HG03378 (cell line): ENCODE data around the gene ITGB7.

Experiments used
- ATAC-seq: cut with Tn5 transposase; IDR thresholded peaks from one replicate; pipeline ENCODE4 v1.9.1; 2021; ENCODE audit warnings: mild to moderate bottlenecking, moderate library complexity; ENCODE audit not compliant: unreplicated experiment

Gene ITGB7

GRCh38 chr12:53207042-53207441 is at the start of gene ITGB7:
ITGB7 (minus strand) TSS chr12:53207251; CDS start chr12:53200443, 6,808 bp downstream.
- peak; percentile 38 for ATAC-seq

DNA sequence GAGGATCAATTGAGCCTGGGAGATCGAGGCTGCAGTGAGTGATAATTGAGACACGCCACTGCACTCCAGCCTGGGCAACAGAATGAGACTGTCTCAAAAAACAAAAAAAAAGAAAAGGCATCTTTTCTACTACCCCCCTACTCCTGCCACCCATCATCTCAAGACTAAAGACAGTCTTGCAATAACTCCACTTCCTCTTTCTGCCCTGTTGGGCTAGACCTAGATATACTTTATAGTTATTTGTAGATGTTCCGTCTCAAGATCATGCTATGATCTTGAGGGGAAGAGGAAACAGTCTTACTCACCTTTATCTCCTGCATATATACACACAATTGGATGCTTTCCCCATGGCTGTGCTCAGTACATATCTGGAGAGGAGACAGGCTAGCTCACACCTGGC is 48.9 kb upstream of the ITGB7 start:
- peak; percentile 37 for ATAC-seq

GRCh38 chr12:53254816-53255545 is 47.9 kb upstream of the ITGB7 start:
- no peak for ATAC-seq

DNA sequence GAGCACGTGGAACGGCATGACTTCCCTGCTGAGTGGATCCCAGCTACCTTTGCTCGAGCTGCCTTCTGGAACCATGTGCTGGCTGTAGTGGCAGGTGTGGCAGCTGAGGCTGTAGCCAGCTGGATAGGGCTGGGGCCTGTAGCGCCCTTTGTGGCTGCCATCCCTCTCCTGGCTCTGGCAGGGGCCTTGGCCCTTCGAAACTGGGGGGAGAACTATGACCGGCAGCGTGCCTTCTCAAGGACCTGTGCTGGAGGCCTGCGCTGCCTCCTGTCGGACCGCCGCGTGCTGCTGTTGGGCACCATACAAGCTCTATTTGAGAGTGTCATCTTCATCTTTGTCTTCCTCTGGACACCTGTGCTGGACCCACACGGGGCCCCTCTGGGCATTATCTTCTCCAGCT is 46.2 kb upstream of the ITGB7 start:
- no peak for ATAC-seq

- no peak for ATAC-seq
These were observed 45.4 kb upstream of the ITGB7 start for GRCh38 chr12:53252349-53252916.

DNA sequence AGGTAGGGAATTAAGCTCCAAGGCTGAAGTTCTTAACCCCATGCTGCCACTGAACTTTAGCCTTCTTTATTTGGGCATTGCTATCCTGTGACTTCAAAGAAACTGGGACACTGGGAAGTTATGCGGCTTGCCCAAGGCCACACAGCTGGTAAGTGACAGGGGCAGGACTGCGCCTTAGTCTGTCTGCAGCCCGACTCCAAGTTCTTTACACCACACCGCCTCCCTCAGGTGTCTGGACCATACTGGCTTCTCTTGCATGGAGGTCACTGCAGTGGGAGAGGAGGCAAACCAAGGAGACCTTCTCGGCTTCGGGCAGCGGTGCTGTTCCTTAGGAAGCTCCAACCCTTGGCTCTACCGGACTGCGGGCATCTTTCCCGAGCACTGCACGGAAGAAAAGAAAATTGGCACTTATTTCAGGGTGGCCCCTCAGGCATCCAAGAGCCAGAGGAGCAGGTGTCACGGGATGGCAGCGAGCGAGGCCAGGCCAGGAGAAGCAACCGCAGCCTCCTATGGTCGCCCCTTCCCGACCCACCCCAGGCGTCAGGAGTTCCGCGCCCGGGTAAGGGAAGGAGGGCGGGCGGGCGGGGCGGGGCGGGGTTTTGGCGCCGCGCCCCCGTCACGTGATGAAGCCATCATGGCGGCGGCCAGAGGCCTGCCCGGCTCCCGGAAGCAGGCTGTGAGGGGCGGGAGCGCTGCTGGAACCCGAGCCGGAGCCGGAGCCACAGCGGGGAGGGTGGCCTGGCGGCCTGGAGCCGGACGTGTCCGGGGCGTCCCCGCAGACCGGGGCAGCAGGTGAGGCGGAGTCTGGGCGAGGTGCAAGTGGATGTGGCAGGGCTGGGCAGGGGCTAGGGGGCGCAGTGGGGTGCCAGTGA is 44.7 kb upstream of the ITGB7 start:
- ATAC-seq: no peak

DNA sequence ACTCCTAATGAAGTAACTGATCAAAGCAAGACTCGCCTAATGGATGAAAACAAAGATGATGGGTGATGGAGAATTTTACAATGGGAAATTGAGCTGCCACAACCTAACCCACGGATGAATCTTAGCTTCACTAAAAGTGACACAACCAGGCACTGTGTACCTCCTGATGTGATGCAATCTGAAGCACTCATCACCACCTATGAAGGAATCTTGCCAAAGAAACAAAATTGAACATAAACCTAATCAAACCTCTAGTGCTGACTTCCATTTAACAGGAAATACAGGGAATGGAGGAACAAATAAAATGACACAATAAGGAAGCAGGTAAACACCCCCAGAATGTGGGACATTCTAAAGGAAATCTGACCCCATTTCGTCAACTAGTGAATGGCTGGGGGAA is 38.2 kb upstream of the ITGB7 start:
- no peak for ATAC-seq

DNA sequence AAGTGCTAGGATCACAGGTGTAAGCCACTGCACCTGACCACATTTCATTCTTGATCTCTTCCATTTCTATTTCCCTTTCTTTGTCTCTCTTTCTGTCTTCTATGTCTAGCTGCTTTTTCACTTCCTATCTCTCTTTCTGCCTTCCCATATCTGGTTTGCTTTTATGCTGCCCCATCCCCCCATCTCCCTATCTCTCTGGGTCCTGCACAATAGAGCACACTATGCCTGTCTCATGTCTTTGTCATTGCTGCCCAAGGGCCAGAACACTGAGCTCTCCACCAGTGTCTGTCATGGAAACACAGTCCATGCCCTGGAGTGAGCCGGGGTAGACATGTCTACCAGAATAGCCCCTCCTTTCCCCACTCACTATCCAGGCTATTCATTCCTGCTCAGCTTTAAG is 37.3 kb upstream of the ITGB7 start:
- no peak for ATAC-seq

- ATAC-seq: no peak
These were observed 34.8 kb upstream of the ITGB7 start for GRCh38 chr12:53241623-53242412.

DNA sequence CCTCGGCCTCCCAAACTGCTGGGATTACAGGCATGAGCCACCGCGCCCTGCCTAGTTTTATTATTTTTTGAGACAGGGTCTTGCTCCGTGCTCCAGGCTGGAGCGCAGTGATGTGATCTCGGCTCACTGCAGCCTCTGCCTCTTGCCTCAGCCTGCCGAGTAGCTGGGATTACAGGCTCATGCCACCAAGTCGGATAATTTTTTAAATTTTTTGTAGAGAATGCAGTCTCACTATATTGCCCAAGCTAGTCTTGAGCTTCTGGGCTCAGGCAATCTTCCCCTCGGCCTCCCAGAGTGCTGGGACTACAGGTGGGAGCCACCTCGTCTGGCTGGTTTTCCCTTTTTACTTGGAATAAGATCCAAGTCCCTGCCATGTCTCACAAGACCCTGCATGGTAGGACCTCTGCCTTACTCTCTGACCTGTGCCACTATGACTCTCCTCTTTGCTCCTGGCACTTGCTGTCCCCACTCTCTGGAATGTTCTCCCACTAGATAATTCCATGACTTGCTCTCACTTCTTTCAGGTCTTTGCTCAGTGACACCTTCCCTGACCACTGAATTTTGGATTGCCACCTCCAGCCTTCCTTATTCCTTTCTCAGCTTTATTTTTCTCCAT is 32.7 kb upstream of the ITGB7 start:
- ATAC-seq: no peak

- ATAC-seq: no peak
These were observed 29.5 kb upstream of the ITGB7 start for GRCh38 chr12:53236443-53237111.

DNA sequence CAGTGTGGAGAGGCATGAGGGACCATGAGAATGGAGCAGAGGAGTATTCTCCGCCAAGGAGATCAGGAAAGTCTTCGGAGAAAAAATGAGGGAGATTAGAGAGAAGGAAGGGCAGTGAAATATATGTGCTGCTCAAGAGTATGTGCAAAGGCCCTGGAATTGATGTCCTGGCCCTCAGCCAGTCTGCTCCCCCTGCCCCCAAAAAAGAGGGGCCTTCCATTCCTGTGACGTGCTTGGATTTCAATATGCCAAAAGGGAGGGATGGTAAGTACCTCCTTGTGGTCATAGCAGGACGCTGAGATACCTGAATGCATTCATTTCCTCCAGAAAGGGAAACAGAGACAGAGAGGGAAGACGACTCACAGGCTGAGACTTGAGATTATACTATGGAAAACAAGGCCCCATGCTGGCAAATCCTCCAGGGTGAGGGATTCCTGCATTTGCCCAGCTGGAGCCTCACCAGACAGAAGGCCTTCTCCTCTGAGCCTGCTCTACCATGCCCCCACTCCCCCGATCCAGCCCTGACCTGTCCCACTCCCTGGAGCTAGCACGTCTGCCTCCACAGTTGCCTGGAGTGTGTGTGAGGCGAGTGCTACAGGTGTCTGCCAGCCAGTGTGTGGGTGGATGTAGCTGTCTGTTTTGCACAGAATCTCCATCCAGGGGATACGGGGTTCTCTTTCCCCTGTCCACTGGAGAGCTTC is 28.8 kb upstream of the ITGB7 start:
- no peak for ATAC-seq

- ATAC-seq: no peak
These were observed 28.1 kb upstream of the ITGB7 start for GRCh38 chr12:53235164-53235563.

GRCh38 chr12:53234271-53234914 is 27.3 kb upstream of the ITGB7 start:
- ATAC-seq: no peak

DNA sequence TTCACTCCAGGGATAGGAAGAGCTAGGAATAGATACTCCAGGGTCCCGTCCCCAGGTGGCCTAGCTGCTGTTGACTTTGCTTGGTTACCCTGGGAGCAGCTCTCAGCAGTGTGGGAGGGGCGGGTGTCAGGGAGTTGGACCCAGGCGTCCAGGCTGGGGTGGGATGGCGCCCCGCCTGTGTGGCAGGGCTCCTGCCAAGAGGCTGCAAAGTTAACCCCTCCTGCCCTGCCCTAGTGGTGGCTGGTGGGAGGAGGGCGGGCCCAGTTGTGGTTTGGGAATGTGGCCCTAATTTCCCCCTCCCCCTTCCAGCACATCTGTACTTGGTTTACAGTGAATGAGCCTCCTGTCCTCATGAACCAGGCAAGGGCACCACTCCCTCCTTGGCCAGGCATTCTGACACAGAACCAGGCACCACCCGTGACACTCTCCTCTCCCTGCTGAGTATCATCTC is 26.6 kb upstream of the ITGB7 start:
- ATAC-seq: no peak

DNA sequence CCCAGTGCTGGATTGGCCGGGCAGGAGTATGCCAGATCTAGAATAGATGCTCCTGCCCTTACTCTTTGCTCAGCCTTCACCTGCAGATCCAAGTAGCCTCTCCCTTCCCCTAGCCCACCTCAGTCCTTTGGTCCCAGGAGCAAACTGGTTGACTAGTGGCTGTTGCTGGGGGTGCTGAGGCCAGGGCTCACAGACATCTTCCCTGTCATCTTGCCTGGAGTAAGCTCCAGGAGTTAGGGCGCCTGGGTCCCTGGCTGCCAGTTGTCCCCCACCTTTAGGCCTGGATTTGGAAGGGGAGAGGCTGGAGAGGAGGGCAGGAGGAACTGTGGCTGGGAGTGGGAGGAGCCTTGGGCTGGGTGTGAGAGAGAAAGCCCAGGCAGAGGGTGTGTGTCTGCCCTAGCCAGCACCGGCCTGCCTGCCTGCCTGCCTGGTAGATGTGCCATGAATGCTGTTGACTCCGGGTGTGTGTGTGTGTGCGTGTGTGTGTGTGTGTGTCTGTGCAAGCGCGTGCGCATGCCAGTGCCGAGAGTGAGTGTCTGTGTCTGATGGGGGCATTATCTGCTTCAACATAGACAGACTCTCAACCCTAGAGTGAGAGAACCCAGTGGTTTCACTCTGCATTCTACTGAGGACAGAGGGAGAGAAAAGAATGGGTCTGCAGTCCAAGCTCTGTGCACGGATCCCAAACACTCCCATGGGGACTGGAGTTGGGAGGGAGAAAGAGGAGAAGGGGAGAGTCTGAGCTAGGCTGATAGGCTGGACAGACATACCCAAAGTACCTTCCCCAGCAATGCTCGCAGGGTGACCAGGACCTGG is 25.8 kb upstream of the ITGB7 start:
- ATAC-seq: no peak

DNA sequence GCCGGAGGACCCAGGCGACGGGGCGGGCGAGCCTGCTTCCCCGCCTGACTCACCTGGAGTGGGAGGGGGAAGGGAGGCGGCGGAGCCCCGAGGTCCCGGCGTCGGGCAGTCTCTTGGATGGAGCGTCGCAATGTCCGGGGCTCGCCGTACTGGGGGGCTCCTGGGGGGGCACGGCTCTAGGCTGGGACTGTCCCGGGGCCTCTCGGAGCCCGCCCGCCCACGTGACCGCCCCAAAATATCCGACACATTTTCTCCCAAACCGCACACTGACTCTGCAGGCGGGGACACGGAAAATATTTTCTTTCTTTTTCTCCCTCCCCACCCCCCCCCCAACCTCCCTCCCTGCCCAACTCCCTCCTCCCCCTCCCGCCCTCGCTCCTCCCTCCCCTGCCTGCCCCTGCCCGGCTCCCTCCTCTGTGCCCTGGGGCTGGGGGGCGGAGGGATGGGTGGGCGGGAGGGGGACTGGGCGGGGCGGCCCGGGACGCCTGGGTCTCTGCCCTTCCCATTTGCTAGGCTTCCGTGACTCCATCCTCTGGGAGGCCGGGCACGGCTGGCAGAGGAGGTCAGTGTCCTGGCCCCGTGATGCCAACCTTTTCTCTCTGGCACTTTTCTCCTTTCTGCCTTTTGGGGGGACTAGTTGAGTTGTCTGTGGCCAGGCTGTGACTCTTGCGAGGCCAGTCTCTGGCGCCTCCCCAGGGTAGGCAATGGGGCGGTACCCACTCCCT is 25.0 kb upstream of the ITGB7 start, which contains the start of gene RARG:
Gene RARG, minus strand, starts transcription at position 289 of the 725 bp plus-strand sequence. CDS start 4,664 bp downstream, outside the sequence.
- ATAC-seq: no peak

GRCh38 chr12:53231671-53231920 is 24.5 kb upstream of the ITGB7 start:
- ATAC-seq: no peak
